Measurements from ENCODE around the gene NARF.
A peak's percentile ranks its signal among the peaks of the same experiment; 100 is the strongest.
"Not testable (repeated sequence)": the region's sequence is repeated elsewhere in the genome, so short reads cannot be mapped to it uniquely, and the experiment has no call there.

The NARF gene

DNA sequence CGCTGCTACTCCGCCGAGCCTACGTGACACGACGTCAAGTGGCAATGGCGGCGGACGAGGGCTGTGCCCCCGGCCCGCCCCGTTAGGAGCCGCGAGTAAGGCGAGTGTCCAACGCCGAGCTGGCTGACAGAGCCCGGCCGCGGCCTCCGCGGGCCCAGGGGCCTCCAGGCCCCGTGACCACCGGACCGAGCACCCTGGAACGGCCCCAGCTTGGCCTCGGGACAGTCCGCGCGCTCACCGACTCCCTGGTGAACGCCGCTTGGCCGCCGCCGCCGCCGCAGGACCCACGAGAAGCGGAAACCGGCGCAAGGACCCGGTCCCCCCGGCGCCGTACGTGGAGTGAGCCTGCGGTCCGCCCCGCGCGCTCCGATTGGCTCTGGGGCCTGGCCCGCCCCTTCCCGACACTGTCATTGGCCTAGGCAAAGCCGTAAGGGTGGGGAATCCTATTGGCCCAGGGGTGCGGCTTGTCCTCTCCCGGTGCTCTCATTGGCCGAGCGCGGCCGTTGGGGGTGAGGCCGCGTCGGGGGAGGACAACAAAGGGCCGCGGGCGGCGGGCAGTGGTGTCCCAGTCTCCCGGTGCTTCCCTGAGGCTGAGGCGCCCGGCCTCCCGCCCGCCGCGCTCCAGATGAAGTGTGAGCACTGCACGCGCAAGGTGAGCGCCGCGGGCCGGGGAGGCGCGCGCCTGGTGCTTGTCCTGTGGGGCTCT lies at the start of gene NARF:
Gene NARF (plus strand): TSS at position 563 of the 706 bp plus-strand sequence. CDS start 63 bp downstream, at position 626.
- peak; percentile 96 for DNase-seq

- DNase-seq = no peak
Measured at GRCh38 chr17:82408938-82409318, 49.6 kb upstream of the NARF start.

DNA sequence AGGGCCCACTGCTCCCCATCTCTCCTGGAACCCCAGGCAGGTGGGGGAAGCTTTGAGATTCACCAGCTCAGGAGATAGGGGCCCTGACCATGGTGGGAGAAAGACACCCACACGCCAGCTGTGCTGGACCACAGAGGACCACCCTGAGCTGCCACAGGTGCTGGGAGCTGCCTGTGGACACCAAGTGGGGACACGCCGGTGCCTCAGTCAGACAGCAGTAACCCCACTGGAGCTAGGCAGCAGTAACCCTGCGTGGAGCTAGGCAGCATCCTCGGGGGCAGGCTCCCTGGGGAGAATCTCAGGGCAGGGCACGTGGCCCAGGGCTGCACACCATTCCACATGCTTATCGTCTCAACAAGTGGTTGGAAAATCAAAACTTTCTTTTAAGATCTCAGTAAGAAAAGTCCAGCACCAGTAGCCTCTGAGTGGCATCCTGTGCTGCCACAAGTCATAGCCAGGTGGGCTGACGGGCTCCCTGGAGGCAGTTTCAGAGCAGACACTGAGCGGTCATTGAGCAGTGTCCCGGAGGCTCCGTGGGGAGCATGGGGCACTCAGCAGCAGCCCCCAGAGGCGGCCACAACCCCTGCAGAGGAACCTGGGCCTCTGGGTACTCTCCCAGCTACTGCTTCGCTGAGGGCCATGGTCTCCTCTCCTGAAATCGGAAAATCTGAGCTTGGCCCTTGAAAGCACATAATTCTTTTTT lies 48.4 kb upstream of the NARF start:
- DNase-seq = no peak

- no peak for DNase-seq
Measured at GRCh38 chr17:82411396-82412053, 47.0 kb upstream of the NARF start.

DNA sequence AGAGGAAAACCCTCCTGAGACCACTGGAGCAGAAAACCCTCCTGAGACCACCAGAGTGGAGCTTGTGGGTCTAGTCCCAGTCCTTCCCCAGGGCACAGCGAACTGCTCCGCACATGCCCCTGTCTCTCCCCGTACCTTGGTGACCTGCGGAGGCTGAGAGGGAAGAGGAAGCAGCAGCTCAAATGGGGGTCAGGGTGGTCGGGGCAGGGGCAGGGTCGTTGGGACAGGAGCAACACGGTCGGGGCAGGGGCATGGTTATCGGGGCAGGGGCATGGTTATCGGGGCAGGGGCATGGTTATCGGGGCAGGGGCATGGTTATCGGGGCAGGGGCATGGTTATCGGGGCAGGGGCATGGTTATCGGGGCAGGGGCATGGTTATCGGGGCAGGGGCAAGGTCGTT lies 46.5 kb upstream of the NARF start:
- not testable (repeated sequence) for DNase-seq

DNA sequence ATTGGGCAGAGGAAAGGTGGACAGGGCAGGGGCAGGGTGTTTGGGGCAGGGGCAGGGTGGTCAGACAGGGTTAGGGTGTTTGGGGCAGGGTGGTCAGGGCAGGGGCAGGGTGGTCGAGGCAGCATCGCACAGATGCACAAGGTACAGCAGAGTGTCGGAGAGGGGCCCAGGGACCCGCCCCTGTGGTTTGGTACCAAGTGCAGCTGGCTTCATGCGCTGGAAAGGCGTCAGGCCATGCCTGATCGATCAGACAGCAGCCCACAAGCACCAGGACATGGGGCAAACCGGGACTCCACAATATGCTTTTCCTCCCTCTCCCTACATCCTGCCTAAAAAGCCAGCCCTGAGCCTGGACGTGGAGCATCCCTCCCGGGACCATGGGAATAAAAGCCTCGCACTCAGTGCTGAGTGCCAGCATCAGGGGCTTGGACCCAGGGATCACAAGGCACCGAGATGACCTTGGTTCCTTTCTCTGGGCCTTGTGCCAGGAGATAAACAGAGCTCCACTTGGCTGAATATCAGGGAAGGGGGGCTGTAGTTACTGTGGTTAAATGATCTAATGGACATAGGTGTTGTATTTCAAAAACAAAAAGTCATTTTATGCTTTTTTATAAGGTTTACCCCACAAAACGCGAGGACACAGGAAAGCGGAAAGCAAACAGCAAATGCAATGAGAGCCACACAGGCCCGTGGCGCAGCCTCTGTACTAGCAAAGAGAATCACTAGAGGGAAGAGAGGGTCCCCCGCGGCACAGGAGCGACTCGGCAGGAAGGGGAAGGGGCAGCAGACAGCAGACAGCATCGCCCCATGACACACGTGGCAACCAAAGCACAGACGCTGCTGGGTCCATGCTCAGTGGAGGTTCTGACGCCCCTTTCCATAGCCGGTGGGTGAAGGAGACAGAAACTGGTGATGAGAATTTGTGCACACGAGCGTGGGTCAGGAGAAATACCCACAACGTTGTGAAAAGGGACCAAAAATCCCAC lies 45.7 kb upstream of the NARF start:
- DNase-seq = no peak

- DNase-seq = peak; percentile 80
Measured at GRCh38 chr17:82414548-82415281, 43.8 kb upstream of the NARF start.

DNA sequence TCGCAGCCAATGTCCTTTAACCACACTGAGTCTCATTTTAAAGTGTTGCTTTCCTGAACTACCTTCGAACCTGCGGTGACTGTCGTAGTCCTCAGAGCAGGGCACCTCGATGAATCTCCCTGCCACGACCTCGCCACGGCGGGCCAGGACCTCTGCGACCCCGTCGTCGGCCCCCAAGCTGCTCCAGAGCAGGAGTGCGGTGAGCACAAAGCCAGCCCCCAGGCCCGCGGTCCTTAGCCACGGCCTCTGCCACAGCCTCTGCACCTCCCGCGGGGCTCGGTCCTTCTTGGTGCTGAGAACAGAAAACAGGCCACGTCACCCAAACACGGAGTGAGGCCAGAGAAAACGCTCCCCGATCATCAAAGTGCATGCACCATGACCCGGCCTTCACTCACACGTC lies 43.2 kb upstream of the NARF start:
- DNase-seq = no peak

DNA sequence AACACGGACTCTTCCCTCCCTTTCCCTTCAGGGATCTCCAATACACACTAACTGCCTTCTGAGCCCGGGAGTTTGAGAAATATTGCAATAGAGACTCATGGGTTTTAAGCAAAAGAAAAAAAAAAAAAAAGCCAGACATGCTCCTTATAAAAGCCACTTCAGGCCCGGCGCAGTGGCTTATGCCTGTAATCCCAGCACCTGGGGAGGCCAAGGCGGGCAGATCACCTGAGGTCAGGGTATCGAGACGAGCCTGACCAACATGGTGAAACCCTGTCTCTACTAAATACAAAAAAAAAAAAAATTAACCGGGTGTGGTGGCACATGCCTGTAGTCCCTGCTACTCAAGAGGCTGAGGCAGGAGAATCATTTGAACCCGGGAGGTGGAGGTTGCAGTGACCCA lies 42.8 kb upstream of the NARF start:
- no peak for DNase-seq

DNA sequence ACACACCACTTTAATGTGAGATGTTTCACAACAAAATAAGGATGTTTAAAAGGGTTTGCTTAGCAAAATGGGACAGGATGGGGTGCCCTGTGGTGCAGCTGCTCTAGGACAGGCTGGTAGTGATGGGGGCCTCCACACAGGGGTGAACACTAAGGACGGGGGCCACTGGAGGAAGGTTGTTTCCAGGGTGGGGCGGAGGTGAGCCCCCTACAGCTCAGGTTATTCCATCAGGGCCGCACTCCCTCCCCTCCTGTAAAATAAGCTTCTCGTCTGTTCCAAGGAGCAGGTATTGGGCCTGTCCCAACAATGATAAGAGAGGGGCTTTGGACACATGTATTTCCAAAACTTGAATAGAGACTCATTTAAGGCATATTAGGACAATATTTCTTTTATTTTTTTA lies 42.3 kb upstream of the NARF start:
- DNase-seq = no peak

GRCh38 chr17:82416771-82417170 lies 41.8 kb upstream of the NARF start:
- no peak for DNase-seq

- peak; percentile 81 to 88 for DNase-seq
Measured at GRCh38 chr17:82418001-82418986, 40.2 kb upstream of the NARF start, which contains the start of the genes HEXD and OGFOD3. HEXD (plus strand) TSS chr17:82418347; CDS start chr17:82419800, 1,453 bp downstream. OGFOD3 (minus strand) TSS chr17:82418586; CDS start chr17:82418485, 101 bp downstream.

DNA sequence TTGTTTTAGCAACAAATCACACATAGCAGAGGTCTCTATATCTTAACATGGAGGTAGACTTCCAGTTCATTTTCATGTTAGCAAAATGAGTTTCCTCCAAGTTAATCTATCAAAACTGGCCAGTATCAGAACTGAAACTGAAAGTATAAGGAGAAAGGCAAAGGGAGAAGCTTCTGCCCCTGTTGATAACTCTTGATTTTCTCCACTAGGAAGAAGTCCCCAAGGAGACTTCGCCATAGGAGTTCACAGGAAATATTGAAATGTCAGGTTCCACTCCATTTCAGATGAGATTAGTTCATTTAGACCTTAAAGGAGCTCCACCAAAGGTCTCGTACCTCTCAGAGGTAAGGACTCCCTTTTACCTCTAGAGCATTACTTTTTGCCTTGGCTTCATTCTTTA lies 39.0 kb upstream of the NARF start:
- no peak for DNase-seq

DNA sequence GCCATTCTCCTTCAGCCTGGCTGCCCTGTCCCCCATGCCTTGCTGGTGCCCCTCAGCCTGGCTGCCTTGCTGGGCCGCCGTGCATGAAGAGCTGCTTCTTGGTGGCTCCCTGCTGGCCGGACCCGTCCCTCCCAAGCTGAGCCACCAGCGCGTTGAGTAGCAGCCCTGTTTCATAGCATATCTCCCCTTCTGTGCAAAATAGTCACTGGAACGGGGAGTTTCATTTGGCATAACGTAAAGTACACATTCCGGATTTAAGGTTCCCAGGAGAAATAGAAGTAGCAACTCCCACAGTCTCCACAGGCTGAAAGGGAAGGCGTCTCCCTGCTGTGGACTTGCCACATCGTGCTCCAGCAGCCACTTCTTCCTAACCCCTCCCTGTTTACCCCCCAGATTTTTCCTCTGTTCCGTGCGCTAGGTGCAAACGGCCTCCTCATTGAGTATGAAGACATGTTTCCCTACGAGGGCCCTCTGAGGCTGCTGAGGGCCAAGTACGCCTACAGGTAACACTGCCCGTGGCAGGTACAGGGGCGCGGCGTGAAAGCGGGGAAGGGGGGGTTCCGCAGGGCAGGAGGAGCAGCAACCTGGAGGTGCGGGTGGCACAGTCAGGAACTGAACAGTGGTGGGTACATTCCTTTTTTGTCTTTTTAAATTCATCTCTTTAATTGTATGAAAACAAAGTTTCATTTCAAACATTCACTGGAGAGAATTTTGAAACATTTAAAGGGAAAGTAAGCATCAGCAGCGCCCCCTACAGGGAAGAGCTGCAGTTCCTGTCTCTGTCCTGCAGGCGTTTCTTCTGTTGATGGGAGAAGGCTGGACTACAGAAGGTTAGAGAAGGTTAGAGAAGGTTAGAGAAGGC lies 34.3 kb upstream of the NARF start:
- DNase-seq = peak; percentile 71 to 74

GRCh38 chr17:82424863-82425159 lies 33.7 kb upstream of the NARF start:
- DNase-seq = no peak

DNA sequence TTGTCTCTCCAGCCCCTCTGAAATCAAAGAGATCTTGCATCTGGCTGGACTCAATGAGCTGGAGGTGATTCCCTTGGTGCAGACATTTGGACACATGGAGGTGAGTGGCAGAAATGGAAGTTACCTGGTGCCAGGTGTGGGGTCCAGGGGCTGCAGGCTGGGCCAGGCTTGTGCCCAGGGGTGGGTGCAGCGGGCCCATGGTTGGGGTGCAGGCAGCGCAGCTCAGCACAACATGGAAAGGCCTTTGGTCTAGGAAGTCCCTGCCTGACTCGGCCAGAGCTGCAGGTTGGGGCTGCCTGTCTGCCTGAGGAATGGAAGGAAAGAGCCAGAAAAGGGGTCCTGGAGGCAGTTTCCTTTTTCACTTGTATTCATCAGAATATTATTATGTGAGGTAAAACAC lies 30.0 kb upstream of the NARF start:
- no peak for DNase-seq

- DNase-seq = no peak
Measured at GRCh38 chr17:82429824-82430223, 28.7 kb upstream of the NARF start.

DNA sequence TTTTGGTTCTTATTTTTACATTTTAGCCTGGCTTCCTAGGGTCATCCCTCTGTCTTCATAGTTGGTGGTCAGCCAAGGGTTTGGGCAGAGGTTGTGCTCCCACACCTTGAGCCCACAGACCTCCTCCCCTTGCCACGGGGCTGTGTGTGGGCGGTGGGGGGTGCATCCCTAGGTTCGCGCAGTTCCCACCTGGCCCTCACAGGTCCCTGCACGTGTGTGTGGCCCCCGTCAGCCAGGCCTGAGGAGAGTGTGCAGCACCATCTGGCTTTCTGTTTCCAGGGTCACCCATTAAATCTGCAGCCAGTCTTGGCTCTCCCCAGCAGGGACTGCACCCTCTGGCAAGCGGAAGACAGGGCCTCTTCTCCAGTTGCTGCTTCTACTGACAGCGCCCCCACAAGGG lies 26.5 kb upstream of the NARF start:
- no peak for DNase-seq

- DNase-seq = no peak
Measured at GRCh38 chr17:82433560-82434215, 24.9 kb upstream of the NARF start.

All from stimulated activated CD4-positive, alpha-beta T cell treated with anti-CD3 and anti-CD28 coated beads, Interleukin-2, amount 100 ng/mL, for 24 hours (primary cell).